Activated CD4-positive, alpha-beta T cell treated with anti-CD3 and anti-CD28 coated beads, Interleukin-2, amount 50 U/mL, for 4 hours (primary cell): ENCODE results near the gene FILIP1L.
A peak's percentile ranks its signal among the peaks of the same experiment; 100 is the strongest.
"Not testable (repeated sequence)": the region's sequence is repeated elsewhere in the genome, so short reads cannot be mapped to it uniquely, and the experiment has no call there.

ENCODE experiments used
- DNase-seq, 2 experiments: peaks; one replicate each; pipeline ENCODE4 v3.0.0-alpha.2; 2020

The FILIP1L gene

GRCh38 chr3:100072326-100073048, 41.8 kb downstream of the FILIP1L start:
- DNase-seq: no peak

- no peak for DNase-seq
These were observed 44.8 kb downstream of the FILIP1L start for GRCh38 chr3:100069472-100069871.

GRCh38 chr3:100068826-100069225, 45.5 kb downstream of the FILIP1L start:
- DNase-seq: peak; percentile 72 to 74

GRCh38 chr3:100067589-100067988, 46.7 kb downstream of the FILIP1L start:
- no peak for DNase-seq

- DNase-seq: no peak
These were observed 50.3 kb downstream of the FILIP1L start for GRCh38 chr3:100063929-100064461.

- DNase-seq: no peak
These were observed 51.6 kb downstream of the FILIP1L start for GRCh38 chr3:100062665-100063064.

- DNase-seq: no peak
These were observed 53.4 kb downstream of the FILIP1L start for GRCh38 chr3:100060685-100061484.

- DNase-seq: no peak
These were observed 54.8 kb downstream of the FILIP1L start for GRCh38 chr3:100059472-100059871.

- DNase-seq: no peak
These were observed 56.4 kb downstream of the FILIP1L start for GRCh38 chr3:100057716-100058575.

GRCh38 chr3:100053951-100054620, 60.2 kb downstream of the FILIP1L start:
- no peak for DNase-seq

- DNase-seq: not testable (repeated sequence)
These were observed 62.8 kb downstream of the FILIP1L start for GRCh38 chr3:100051513-100051912.

GRCh38 chr3:100048248-100048647, 66.1 kb downstream of the FILIP1L start:
- no peak for DNase-seq

- DNase-seq: no peak
These were observed 66.7 kb downstream of the FILIP1L start for GRCh38 chr3:100047455-100048141.

GRCh38 chr3:100046986-100047385, 67.3 kb downstream of the FILIP1L start:
- DNase-seq: no peak

GRCh38 chr3:100045696-100046095, 68.6 kb downstream of the FILIP1L start:
- no peak for DNase-seq

- no peak for DNase-seq
These were observed 69.9 kb downstream of the FILIP1L start for GRCh38 chr3:100044369-100044768.

GRCh38 chr3:100043271-100043670, 71.0 kb downstream of the FILIP1L start:
- no peak for DNase-seq

- no peak for DNase-seq
These were observed 71.9 kb downstream of the FILIP1L start for GRCh38 chr3:100042166-100042981.

GRCh38 chr3:100041328-100041749, 73.0 kb downstream of the FILIP1L start:
- no peak for DNase-seq

- DNase-seq: no peak
These were observed 73.7 kb downstream of the FILIP1L start for GRCh38 chr3:100040451-100041225.
